ENCODE results near the gene PPP1R26. TPM values are rescaled to one million over a fixed set of nuclear protein-coding genes. Genes with fewer than 3 reads are reported as not detected.

The PPP1R26 gene
- polyA plus RNA-seq, 1 experiment, result 6.0 TPM

- H3K4me3 ChIP-seq (ENCODE audit: low read depth, low read length), result no peak overlapping the region
- no peak for TF ChIP-seq CTCF (IDR thresholded peaks at IDR 0.05; ENCODE audit: insufficient read depth, low read depth, low read length)
- ChIA-PET POLR2A (no interaction called here), CTCF (interaction anchor here (0.6 kb wide), 1 partner anchor 31 kb away, joined by 3 read pairs; no protein-coding TSS in a partner anchor)
- no peaks in the 10 kb centered on the region for H3K27me3 ChIP-seq (ENCODE audit: control insufficient read depth, insufficient read depth, low read length)
- no peak for DNase-seq (ENCODE audit: low read depth)
- no peaks in the 10 kb centered on the region for H3K36me3 ChIP-seq (ENCODE audit: control insufficient read depth, insufficient read depth, low read length)
Measured at GRCh38 chr9:135476561-135477355, 2.8 kb upstream of the PPP1R26 start.

DNA sequence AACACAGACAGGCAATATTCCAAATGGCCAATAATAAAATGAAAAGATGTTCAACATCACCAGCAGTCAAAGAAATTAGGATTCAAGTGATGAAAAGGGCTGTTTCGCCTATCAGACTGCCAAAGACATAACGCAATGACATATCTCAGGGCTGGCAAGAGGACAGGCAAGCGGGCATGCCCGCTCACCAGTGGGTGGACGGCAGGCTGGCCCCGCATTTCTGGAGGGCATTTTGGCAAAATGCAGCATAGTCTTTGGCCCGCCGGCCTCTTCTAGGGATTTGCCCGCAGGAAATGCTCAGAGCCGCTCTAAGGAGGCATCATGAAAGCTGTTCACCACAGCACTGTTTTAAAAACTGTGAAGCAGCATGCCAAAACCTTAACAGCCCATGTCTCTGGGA, 1.4 kb upstream of the PPP1R26 start:
- Histone ChIP-seq H3K27me3 (ENCODE audit: control insufficient read depth, insufficient read depth, low read length) (no peaks in the 10 kb centered on the region), H3K4me3 (ENCODE audit: low read depth, low read length) (no peak overlapping the region), H3K36me3 (ENCODE audit: control insufficient read depth, insufficient read depth, low read length) (no peaks in the 10 kb centered on the region; the same call in 1 of the 2 replicates)
- no peak for TF ChIP-seq CTCF (IDR thresholded peaks at IDR 0.05; ENCODE audit: insufficient read depth, low read depth, low read length)
- CTCF ChIA-PET, result interaction anchor here (0.6 to 0.9 kb wide), 2 partner anchors 9 to 26 kb away, joined by 3 to 5 read pairs; no protein-coding TSS in a partner anchor
- DNase-seq (ENCODE audit: low read depth), result no peak
- POLR2A ChIA-PET, result no interaction called here

GRCh38 chr9:135478829-135479468, 633 bp upstream of the PPP1R26 start:
- no peak for DNase-seq (ENCODE audit: low read depth)
- TF ChIP-seq CTCF (IDR thresholded peaks at IDR 0.05; ENCODE audit: insufficient read depth, low read depth, low read length), result peak; percentile 44
- H3K4me3 ChIP-seq (ENCODE audit: low read depth, low read length), result peak overlapping the region; percentile 89
- ChIA-PET CTCF (no interaction called here), POLR2A (no interaction called here)
- H3K27me3 ChIP-seq (ENCODE audit: control insufficient read depth, insufficient read depth, low read length), result no peaks in the 10 kb centered on the region
- H3K36me3 ChIP-seq (ENCODE audit: control insufficient read depth, insufficient read depth, low read length), result peaks cover 1% of the 10 kb centered on the region; the same call in 1 of the 2 replicates

DNA sequence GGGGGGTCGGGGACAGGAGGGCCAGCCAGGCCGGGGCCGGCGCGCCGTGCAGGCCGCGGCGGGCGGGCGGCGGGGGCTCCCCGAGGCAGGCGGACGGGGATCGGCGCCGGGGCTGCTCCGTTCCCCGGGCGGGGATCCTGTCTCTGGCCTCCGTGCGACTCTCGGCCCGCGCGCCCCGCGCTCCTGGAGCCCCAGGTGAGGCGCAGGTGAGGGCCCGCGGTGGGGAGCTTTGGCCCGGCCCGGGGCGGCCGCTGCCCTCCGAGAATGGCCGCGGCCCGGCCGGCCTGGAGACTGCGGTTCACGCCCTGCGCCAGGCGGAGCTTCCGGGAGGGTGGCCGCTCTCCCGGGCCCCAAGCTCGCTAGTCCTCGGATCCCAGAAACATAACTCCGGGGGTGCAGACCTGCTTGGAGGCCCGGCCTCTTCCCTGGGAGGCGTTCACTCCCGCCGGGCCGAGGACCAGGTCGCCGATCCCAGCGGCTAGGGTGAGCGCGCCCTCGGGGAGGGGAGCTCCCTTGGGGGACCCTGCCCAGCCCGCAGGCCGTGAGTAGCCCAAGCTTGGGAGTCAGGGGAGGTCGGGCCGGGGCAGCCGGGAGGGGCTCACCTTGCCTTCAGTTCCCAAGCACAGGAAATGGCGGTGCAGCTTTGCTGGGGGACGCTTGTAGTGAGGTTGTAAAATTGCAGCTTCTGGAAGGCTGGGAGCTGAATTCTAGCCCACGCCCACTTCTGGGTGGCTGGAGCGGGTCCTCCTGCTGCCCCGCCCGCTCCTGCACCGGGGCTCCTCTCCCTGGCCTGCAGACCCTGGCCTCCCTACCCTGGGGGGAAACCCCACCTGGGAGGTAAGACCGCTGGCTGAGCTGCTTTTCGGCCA, 723 bp downstream of the PPP1R26 start:
- H3K4me3 ChIP-seq (ENCODE audit: low read depth, low read length), result peak overlapping the region; percentile 89
- no peak for TF ChIP-seq CTCF (IDR thresholded peaks at IDR 0.05; ENCODE audit: insufficient read depth, low read depth, low read length)
- peaks cover 11% of the 10 kb centered on the region for H3K36me3 ChIP-seq (ENCODE audit: control insufficient read depth, insufficient read depth, low read length)
- H3K27me3 ChIP-seq (ENCODE audit: control insufficient read depth, insufficient read depth, low read length), result no peaks in the 10 kb centered on the region
- POLR2A ChIA-PET, result no interaction called here
- no peak for DNase-seq (ENCODE audit: low read depth)
- CTCF ChIA-PET, result interaction anchor here (1.1 to 2.7 kb wide), 2 partner anchors 19 to 24 kb away, joined by 8 to 10 read pairs; partner anchors contain the start of gene MRPS2

All from BJ (cell line).